MM.1S (cell line): ENCODE data around the gene SLC25A6.

ENCODE experiments used
- CTCF ChIP-seq: fragments of 300-600 bp; sonication (generic); IDR thresholded peaks from 2 replicates; pipeline ENCODE4 v1.5.1; 2016; ENCODE audit warnings: antibody characterized with exemption, low read length, mixed read lengths
- EZH2 ChIP-seq: fragments of 300-600 bp; sonication (generic); optimal IDR thresholded peaks from 2 replicates; pipeline ENCODE3; 2017; ENCODE audit warnings: low read depth, mild to moderate bottlenecking, antibody characterized with exemption, low read length, mixed read lengths

- no peak for TF ChIP-seq CTCF
- TF ChIP-seq EZH2 = no peak
Observed at GRCh38 chrX:1384658-1385252, 7.2 kb downstream of the SLC25A6 start.
